Kidney tubule cell (primary cell): ENCODE measurements around the gene DGKK.

ENCODE experiments used
- DNase-seq: peaks from one replicate; pipeline ENCODE4 v3.0.0-alpha.2; 2018; ENCODE audit warnings: low spot score

Gene DGKK

GRCh38 chrX:50470103-50471031 lies at the start of gene DGKK:
DGKK (minus strand) TSS chrX:50470825; CDS start chrX:50470678, 147 bp downstream.
- no peak for DNase-seq

GRCh38 chrX:50514811-50515210 lies 44.2 kb upstream of the DGKK start:
- no peak for DNase-seq

GRCh38 chrX:50497114-50497513 lies 26.5 kb upstream of the DGKK start:
- DNase-seq, result no peak

- DNase-seq, result peak; percentile 37
Observed at GRCh38 chrX:50495616-50496015, 25.0 kb upstream of the DGKK start.

GRCh38 chrX:50492720-50493119 lies 22.1 kb upstream of the DGKK start:
- no peak for DNase-seq

GRCh38 chrX:50484662-50485061 lies 14.0 kb upstream of the DGKK start:
- no peak for DNase-seq

GRCh38 chrX:50483283-50483682 lies 12.7 kb upstream of the DGKK start:
- DNase-seq, result no peak

- DNase-seq, result no peak
Observed at GRCh38 chrX:50475208-50475607, 4.6 kb upstream of the DGKK start.

- DNase-seq, result no peak
Observed at GRCh38 chrX:50471390-50471789, 765 bp upstream of the DGKK start.

- no peak for DNase-seq
Observed at GRCh38 chrX:50469206-50469605, 1.4 kb downstream of the DGKK start.

- DNase-seq, result no peak
Observed at GRCh38 chrX:50459615-50460014, 11.0 kb downstream of the DGKK start.

- no peak for DNase-seq
Observed at GRCh38 chrX:50458483-50458882, 12.1 kb downstream of the DGKK start.

GRCh38 chrX:50456712-50457484 lies 13.7 kb downstream of the DGKK start:
- no peak for DNase-seq

- DNase-seq, result no peak
Observed at GRCh38 chrX:50452782-50453181, 17.8 kb downstream of the DGKK start.

GRCh38 chrX:50450324-50450723 lies 20.3 kb downstream of the DGKK start:
- DNase-seq, result peak; percentile 19

GRCh38 chrX:50448565-50448964 lies 22.1 kb downstream of the DGKK start:
- peak; percentile 87 for DNase-seq

- no peak for DNase-seq
Observed at GRCh38 chrX:50447535-50447934, 23.1 kb downstream of the DGKK start.

GRCh38 chrX:50442426-50443116 lies 28.1 kb downstream of the DGKK start:
- no peak for DNase-seq

- DNase-seq, result no peak
Observed at GRCh38 chrX:50436797-50437196, 33.8 kb downstream of the DGKK start.

GRCh38 chrX:50432829-50433289 lies 37.8 kb downstream of the DGKK start:
- DNase-seq, result no peak

- no peak for DNase-seq
Observed at GRCh38 chrX:50431623-50432022, 39.0 kb downstream of the DGKK start.

- peak; percentile 21 for DNase-seq
Observed at GRCh38 chrX:50430917-50431575, 39.6 kb downstream of the DGKK start.
